Type B pancreatic cell (in vitro differentiated cells): ENCODE results near the gene PLPP3. TPM values are rescaled to one million over a fixed set of nuclear protein-coding genes. Genes with fewer than 3 reads are reported as not detected.

ENCODE experiments used
- DNase-seq: peaks from one replicate; pipeline ENCODE4 v3.0.0; 2021; ENCODE audit warnings: mixed read lengths; ENCODE audit not compliant: unreplicated experiment; ENCODE audit errors: extremely low spot score
- H3K27ac Mint-ChIP-seq: 2 replicates; pipeline ENCODE4 v1.8.0; 2021; ENCODE audit warnings: mild to moderate bottlenecking, mixed read lengths
- H3K27me3 Mint-ChIP-seq: 2 replicates; pipeline ENCODE4 v1.8.0; 2021; ENCODE audit warnings: mixed read lengths
- H3K36me3 Mint-ChIP-seq: 2 replicates; pipeline ENCODE4 v1.8.0; 2021; ENCODE audit warnings: mixed read lengths
- H3K4me1 Mint-ChIP-seq: one replicate; pipeline ENCODE4 v1.8.0; 2021; ENCODE audit warnings: mixed read lengths; ENCODE audit not compliant: unreplicated experiment
- H3K4me3 Mint-ChIP-seq: 2 replicates; pipeline ENCODE4 v1.8.0; 2021; ENCODE audit warnings: mild to moderate bottlenecking, mixed read lengths
- H3K9me3 Mint-ChIP-seq: 2 replicates; pipeline ENCODE4 v1.8.0; 2021; ENCODE audit warnings: mixed read lengths
- total RNA-seq: library from RNA; stranded (reverse); gene quantifications from 2 replicates; pipeline ENCODE4 v1.2.1, GENCODE V29; 2021; ENCODE audit warnings: low replicate concordance
- TF ChIP-seq, protein P1 (sequence below): fragments of 200-600 bp; sonication (generic); conservative IDR thresholded peaks from 2 replicates; pipeline ENCODE4 v1.5.0; 2021; ENCODE audit warnings: antibody characterized with exemption, mild to moderate bottlenecking

PLPP3 gene
- total RNA-seq, 1 donor from 2014 or later, result 79.0 TPM

GRCh38 chr1:56512724-56513494, 66.5 kb downstream of the PLPP3 start:
- H3K27me3 Mint-ChIP-seq, result no peaks in the 10 kb centered on the region
- TF ChIP-seq, protein P1, sequence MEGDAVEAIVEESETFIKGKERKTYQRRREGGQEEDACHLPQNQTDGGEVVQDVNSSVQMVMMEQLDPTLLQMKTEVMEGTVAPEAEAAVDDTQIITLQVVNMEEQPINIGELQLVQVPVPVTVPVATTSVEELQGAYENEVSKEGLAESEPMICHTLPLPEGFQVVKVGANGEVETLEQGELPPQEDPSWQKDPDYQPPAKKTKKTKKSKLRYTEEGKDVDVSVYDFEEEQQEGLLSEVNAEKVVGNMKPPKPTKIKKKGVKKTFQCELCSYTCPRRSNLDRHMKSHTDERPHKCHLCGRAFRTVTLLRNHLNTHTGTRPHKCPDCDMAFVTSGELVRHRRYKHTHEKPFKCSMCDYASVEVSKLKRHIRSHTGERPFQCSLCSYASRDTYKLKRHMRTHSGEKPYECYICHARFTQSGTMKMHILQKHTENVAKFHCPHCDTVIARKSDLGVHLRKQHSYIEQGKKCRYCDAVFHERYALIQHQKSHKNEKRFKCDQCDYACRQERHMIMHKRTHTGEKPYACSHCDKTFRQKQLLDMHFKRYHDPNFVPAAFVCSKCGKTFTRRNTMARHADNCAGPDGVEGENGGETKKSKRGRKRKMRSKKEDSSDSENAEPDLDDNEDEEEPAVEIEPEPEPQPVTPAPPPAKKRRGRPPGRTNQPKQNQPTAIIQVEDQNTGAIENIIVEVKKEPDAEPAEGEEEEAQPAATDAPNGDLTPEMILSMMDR, result no peak
- H3K36me3 Mint-ChIP-seq, result peaks cover 57% of the 10 kb centered on the region
- DNase-seq, result no peak
- no peaks in the 10 kb centered on the region for H3K9me3 Mint-ChIP-seq
- peak overlapping the region; percentile 15 for H3K27ac Mint-ChIP-seq
- peaks cover 48% of the 10 kb centered on the region for H3K4me1 Mint-ChIP-seq
- no peak overlapping the region for H3K4me3 Mint-ChIP-seq

GRCh38 chr1:56511766-56512165, 67.6 kb downstream of the PLPP3 start:
- no peak for DNase-seq
- H3K4me1 Mint-ChIP-seq, result peaks cover 52% of the 10 kb centered on the region
- TF ChIP-seq, protein P1, result no peak
- H3K4me3 Mint-ChIP-seq, result no peak overlapping the region
- H3K27me3 Mint-ChIP-seq, result no peaks in the 10 kb centered on the region
- H3K36me3 Mint-ChIP-seq, result peaks cover 60% of the 10 kb centered on the region
- H3K9me3 Mint-ChIP-seq, result peaks cover 2% of the 10 kb centered on the region
- no peak overlapping the region for H3K27ac Mint-ChIP-seq

DNA sequence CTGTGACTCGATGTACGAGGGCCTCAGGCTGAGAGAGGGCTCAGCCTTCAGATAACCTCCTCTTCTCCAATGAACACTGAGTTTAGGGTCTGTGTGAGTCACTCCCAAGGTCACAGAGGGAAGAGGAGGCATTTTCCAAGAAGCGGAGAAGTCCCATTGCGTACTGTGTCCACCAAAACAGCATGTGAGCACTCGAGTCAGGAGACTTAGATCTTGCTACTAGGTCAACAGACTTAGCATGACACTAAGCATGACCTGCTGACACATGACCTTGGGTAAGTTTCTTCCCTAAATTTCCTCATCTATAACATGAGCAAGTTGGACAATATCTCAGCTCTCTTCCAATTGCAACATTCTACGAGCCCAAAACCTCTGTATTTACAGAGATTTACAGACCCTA, 68.0 kb downstream of the PLPP3 start:
- H3K27me3 Mint-ChIP-seq, result no peaks in the 10 kb centered on the region
- H3K9me3 Mint-ChIP-seq, result peaks cover 4% of the 10 kb centered on the region
- peaks cover 52% of the 10 kb centered on the region for H3K4me1 Mint-ChIP-seq
- peaks cover 60% of the 10 kb centered on the region for H3K36me3 Mint-ChIP-seq
- DNase-seq, result no peak
- H3K4me3 Mint-ChIP-seq, result no peak overlapping the region
- TF ChIP-seq, protein P1, result no peak
- H3K27ac Mint-ChIP-seq, result no peak overlapping the region

DNA sequence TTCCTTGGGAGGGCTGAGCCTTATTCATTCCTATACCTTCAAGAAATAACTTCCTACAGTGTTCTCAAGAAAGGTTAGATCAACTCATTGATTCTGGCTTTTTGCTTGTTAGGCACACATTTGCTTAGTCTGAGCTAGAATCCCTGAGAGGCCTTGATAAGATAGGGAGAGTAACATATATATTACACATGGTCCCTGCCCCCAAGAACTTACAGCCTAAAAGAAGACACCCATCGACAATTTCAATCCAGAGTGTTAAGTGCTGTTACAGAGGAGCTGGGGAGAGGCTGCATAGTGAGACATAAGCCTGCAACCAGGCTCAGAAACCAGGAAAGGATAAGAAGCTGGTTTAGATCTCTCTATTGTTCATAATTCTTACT, 68.7 kb downstream of the PLPP3 start:
- Mint-ChIP-seq H3K36me3 (peaks cover 63% of the 10 kb centered on the region), H3K4me3 (no peak overlapping the region), H3K4me1 (peaks cover 54% of the 10 kb centered on the region), H3K27ac (no peak overlapping the region), H3K9me3 (peaks cover 4% of the 10 kb centered on the region), H3K27me3 (no peaks in the 10 kb centered on the region)
- no peak for DNase-seq
- TF ChIP-seq, protein P1, result no peak

- Mint-ChIP-seq H3K4me1 (peaks cover 54% of the 10 kb centered on the region), H3K27ac (no peak overlapping the region), H3K36me3 (peaks cover 70% of the 10 kb centered on the region), H3K4me3 (no peak overlapping the region), H3K27me3 (no peaks in the 10 kb centered on the region), H3K9me3 (peaks cover 4% of the 10 kb centered on the region)
- DNase-seq, result no peak
- TF ChIP-seq, protein P1, result no peak
Observed at GRCh38 chr1:56509713-56510641, 69.4 kb downstream of the PLPP3 start.
